Left colon (tissue), 2 donors: ENCODE measurements around the gene NEURL1. TPM values are rescaled to one million over a fixed set of nuclear protein-coding genes. Genes with fewer than 3 reads are reported as not detected.

Experiments
- ATAC-seq: fragments of 200-7000 bp; cut with Tn5 transposase; one replicate; pipeline ENCODE4 v1.9.1; 2020; ENCODE audit warnings: mild to moderate bottlenecking, moderate library complexity
- DNase-seq, 2 donors: peaks; one replicate each; pipeline ENCODE4 v3.0.0-alpha.2; 2020
- intact Hi-C, 2 donors: fragments of 100-400 bp; cut with DNase I in 1 of 2; cut with micrococcal nuclease in 1 of 2; formaldehyde crosslinking; loops; one replicate each; pipeline versions ENCODE4 v1.11.2 to v1.14.0; 2022; cut with DNase I, micrococcal nuclease
- long read RNA-seq: library from polyadenylated mRNA; unstranded; transcript quantifications from one replicate; pipeline ENCODE4 v2.0.0, GENCODE V29; 2021
- total RNA-seq, 2 donors: library from RNA; stranded (reverse); fragmentation: NEBNext Ultra II Directional; extraction: Animal tissue kit (Norgen Biotek cat#: 25700); gene quantifications; one replicate each; pipeline ENCODE4 v1.2.1, GENCODE V29; 2021
- donor health status: DM: no; HTN: no; CAD: no.
- donor health status: DM: yes; HTN: yes; CAD: no.

Gene NEURL1, protein sequence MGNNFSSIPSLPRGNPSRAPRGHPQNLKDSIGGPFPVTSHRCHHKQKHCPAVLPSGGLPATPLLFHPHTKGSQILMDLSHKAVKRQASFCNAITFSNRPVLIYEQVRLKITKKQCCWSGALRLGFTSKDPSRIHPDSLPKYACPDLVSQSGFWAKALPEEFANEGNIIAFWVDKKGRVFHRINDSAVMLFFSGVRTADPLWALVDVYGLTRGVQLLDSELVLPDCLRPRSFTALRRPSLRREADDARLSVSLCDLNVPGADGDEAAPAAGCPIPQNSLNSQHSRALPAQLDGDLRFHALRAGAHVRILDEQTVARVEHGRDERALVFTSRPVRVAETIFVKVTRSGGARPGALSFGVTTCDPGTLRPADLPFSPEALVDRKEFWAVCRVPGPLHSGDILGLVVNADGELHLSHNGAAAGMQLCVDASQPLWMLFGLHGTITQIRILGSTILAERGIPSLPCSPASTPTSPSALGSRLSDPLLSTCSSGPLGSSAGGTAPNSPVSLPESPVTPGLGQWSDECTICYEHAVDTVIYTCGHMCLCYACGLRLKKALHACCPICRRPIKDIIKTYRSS
- total RNA-seq = 10 to 100 TPM; 47.5 to 49.2 TPM
- long read RNA-seq, partial matches to known transcripts = 42 of 64 reads
- long read RNA-seq, other reads (novel, unspliced or antisense) = 22 of 64 reads

GRCh38 chr10:103493362-103493915 is at the start of gene NEURL1:
NEURL1 (plus strand) TSS chr10:103493705; CDS start chr10:103494388, 683 bp downstream.
- DNase-seq = peak in 1 of 2 donors; percentile 44
- intact Hi-C loops = no loop called here
- ATAC-seq = peak; percentile 40

GRCh38 chr10:103444478-103444877 is 49.0 kb upstream of the NEURL1 start:
- intact Hi-C loops = no loop called here
- ATAC-seq (no peak), DNase-seq (no peak)

- no peak for DNase-seq
- ATAC-seq = no peak
- intact Hi-C loops = no loop called here
Observed at GRCh38 chr10:103445366-103445765, 48.1 kb upstream of the NEURL1 start.

DNA sequence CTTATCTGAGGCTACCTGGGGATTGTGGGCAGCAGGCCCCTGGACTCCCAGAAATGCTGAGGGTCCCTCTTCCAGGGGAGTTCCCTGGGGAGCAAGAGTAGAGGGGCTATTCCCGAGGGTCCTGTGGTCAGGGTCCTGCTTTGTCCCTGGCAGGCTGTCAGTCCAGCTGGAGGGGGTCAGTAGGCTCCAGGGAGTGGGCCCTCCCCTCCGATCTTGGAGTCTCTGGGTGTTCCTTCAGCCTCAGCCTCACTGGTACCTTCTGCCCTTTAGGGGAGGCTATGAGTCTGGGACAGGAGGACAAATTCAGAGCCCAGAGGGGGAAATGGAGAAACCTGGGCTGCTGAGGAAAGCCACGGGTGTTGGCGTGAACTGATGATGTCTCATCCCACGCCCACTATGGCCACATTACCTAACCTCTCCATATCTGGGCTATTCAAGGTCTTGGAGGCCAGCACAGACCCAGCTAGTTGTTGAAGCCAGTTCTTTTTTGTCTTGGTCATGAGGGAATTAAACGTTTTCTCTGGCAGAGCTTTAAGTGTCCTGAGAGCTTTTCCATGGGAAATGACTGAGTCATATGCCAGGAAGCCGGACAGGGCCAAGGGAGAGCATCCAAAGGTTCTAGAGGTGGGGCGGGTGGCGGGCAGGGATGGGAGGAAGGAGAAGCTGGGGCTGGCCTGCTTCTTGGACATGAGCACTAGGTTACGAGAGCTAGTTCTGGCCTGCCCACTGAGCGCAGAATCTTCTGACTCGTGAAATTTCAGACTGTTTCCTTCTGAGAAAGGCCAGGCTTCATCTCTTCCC is 47.5 kb upstream of the NEURL1 start:
- peak in 1 of 2 donors; percentile 53 for DNase-seq
- intact Hi-C loops = no loop called here

GRCh38 chr10:103447187-103447586 is 46.3 kb upstream of the NEURL1 start:
- intact Hi-C loops = no loop called here
- no peak for DNase-seq
- ATAC-seq = no peak

More for the DNA sequence above, 47.5 kb upstream of the NEURL1 start:
- peak; percentile 13 for ATAC-seq

GRCh38 chr10:103448746-103449145 is 44.8 kb upstream of the NEURL1 start:
- ATAC-seq = no peak
- intact Hi-C loops = no loop called here
- DNase-seq = peak in 1 of 2 donors; percentile 40

GRCh38 chr10:103449208-103450144 is 44.0 kb upstream of the NEURL1 start:
- ATAC-seq = no peak
- intact Hi-C loops = no loop called here
- no peak for DNase-seq

- no peak for DNase-seq
- no peak for ATAC-seq
- intact Hi-C loops = no loop called here
Observed at GRCh38 chr10:103450201-103450695, 43.3 kb upstream of the NEURL1 start.

GRCh38 chr10:103451091-103451813 is 42.3 kb upstream of the NEURL1 start:
- intact Hi-C loops = no loop called here
- ATAC-seq (peak; percentile 22), DNase-seq (peak; percentile 57)

GRCh38 chr10:103451831-103452505 is 41.5 kb upstream of the NEURL1 start, which contains the start of gene CALHM2:
CALHM2 (minus strand) TSS chr10:103452370; CDS start chr10:103449941, 2,429 bp downstream.
- ATAC-seq = peak; percentile 80
- peak; percentile 45 to 64 for DNase-seq
- intact Hi-C loops = no loop called here

DNA sequence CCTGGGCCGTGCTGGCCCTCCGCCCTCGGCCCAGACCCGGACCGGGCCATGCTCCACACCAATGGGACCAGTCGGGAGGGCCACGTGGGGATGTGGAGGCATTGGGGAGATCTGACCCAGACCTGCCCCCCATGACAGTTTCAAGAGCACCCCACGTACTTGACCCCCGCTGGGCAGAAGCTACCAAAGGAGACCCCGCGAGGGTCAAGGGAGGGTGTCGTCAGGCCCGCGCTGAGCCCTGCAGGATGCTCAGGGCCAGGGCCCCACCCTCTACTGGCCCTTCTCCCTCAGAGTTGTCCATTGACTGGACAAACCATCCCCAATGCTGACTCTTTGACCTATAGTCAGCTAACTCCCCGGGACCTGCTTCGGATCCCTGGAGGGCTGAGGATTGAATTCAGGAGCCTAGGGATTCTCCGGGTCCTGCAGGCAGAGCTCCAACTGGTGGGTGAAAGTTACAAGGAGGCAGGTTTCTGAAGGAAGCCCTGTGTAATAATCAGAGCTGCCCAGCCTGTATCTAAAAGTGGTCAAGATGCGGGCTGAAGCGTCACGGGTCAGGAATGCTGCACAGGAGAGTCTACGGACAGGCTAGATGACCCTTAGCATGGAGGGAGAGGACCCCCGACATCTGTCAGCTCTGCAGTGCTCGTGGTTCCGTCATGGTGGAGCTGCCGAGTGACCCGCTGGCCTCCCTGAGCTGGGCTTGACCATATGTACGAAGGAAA is 40.8 kb upstream of the NEURL1 start:
- intact Hi-C loops = no loop called here
- ATAC-seq (no peak), DNase-seq (no peak)

DNA sequence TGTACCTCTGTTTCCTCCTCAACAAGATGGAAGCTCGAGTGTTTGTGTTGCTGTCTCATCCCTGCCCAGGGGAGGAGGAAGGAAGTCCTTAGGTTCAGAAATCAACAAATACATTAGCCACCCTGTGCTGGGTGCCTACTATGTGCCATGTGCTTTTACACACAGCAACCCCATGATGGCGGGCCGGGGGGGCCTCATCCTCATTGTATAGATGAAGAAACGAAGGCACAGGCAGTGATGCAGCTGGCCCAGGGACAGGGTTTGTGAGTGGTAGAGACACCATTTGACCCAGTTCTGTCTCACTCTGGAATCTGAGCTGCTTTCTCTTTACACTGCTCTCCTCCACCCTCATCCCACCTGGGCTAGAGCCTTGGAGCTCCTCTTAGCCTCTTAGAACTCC is 39.5 kb upstream of the NEURL1 start:
- intact Hi-C loops = no loop called here
- no peak for DNase-seq
- ATAC-seq = no peak

- no peak for ATAC-seq
- DNase-seq = no peak
- intact Hi-C loops = no loop called here
Observed at GRCh38 chr10:103455235-103455634, 38.3 kb upstream of the NEURL1 start.

DNA sequence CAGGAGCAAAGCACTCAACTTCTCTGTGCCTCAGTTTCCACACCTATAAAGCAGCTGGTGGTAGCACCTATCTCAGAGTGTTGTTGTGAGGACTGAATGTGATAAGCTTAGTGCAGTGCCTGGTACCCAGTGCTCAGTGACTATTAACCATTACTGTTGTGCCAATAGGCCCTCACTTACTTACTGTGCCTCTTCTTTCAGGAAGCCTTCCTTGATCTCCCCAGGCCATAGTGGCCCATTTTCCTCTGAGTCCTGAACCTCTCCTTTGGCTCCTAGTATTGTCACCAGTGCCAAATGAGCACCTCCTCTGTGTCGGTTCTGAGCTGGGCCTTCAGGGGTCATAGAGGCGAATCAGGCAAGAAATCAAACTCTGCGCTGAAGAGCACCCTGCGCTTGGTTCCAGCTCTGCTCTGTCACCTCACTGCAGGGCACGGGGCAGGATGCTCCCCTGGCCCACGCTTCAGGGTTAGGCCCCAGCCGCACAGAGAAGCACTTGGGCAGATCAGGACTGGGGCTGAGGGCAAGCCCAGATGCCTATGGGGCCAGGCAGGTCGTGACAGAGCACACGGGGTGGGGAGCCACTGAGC is 37.3 kb upstream of the NEURL1 start:
- DNase-seq (no peak), ATAC-seq (no peak)
- intact Hi-C loops = no loop called here

DNA sequence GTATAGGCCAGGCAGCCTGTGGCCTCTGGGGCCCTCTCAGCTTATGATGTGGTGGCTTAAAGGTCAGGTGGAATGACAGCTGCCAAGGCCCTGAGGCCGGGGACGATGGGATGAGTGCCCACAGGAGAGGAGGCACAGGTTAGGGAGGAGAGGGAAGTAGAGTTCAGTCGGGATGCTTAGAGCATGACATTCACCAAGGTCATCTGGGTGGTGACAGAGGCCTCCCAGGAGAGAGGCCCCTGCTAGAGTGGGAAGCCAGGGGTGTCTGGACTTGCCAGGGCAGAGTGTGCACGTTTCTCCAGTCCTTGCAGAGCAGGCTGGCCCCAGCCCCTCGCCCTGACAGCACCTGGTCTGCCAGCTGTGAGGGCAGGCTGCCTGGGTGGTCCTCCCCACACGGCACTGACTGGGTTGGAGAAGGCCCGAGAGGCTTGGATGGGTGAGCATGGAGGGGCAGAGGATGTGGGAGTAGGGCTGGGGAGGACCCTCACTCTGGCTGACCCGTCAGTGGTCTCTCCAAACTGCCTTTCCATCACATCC is 36.3 kb upstream of the NEURL1 start:
- ATAC-seq (no peak), DNase-seq (no peak)
- intact Hi-C loops = no loop called here
